ENCODE data around the gene RCOR3. TPM values are rescaled to one million over a fixed set of nuclear protein-coding genes. Genes with fewer than 3 reads are reported as not detected.

The RCOR3 gene
- total RNA-seq, 1 experiment from 2014 or later = 12.7 TPM

DNA sequence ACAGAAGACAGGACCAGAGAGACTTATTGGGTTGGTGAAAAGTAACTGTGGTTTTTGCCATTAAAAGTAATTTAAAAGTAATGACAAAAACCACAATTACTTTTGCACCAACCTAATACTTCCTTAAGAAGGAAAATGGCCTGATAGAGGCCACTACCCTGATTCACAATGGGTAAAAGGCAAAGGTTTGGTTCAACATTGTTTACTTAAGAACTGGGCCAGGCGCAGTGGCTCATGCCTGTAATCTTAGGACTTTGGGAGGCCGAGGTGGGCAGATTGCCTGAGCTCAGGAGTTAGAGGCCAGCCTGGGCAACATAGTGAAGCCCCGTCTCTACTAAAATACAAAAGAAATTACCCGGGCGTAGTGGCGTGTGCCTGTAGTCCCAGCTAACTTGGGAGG, 48.2 kb upstream of the RCOR3 start:
- no peak overlapping the region for H3K27ac ChIP-seq (ENCODE audit: low read length)
- ATAC-seq (no peak), DNase-seq (no peak)
- H3K4me2 ChIP-seq (ENCODE audit: low read length) = no peak overlapping the region
- BruUV-seq (replicated peaks) = no TSS peak
- ChIA-PET CTCF (no interaction called here), POLR2A (ENCODE audit: unreplicated experiment) (no interaction called here)
- H3K4me3 ChIP-seq (ENCODE audit: low read length) = no peak overlapping the region
- H3K79me2 ChIP-seq (ENCODE audit: low read length) = no peaks in the 10 kb centered on the region
- H3K9me3 ChIP-seq (ENCODE audit: low read length) = no peaks in the 10 kb centered on the region
- H3K4me1 ChIP-seq (ENCODE audit: insufficient read depth, low read length) = no peaks in the 10 kb centered on the region
- no peaks in the 10 kb centered on the region for H3K36me3 ChIP-seq (ENCODE audit: low read depth, low read length)
- H2AFZ ChIP-seq (ENCODE audit: low read length) = no peak overlapping the region
- no peaks in the 10 kb centered on the region for H4K20me1 ChIP-seq (ENCODE audit: low read length)
- TF ChIP-seq EZH2phosphoT487 (IDR thresholded peaks at IDR 0.05; ENCODE audit: borderline replicate concordance, low read length) (no peak), EZH2 (IDR thresholded peaks at IDR 0.05; ENCODE audit: low read length, unreplicated experiment) (no peak)
- TF ChIP-seq, protein P1, sequence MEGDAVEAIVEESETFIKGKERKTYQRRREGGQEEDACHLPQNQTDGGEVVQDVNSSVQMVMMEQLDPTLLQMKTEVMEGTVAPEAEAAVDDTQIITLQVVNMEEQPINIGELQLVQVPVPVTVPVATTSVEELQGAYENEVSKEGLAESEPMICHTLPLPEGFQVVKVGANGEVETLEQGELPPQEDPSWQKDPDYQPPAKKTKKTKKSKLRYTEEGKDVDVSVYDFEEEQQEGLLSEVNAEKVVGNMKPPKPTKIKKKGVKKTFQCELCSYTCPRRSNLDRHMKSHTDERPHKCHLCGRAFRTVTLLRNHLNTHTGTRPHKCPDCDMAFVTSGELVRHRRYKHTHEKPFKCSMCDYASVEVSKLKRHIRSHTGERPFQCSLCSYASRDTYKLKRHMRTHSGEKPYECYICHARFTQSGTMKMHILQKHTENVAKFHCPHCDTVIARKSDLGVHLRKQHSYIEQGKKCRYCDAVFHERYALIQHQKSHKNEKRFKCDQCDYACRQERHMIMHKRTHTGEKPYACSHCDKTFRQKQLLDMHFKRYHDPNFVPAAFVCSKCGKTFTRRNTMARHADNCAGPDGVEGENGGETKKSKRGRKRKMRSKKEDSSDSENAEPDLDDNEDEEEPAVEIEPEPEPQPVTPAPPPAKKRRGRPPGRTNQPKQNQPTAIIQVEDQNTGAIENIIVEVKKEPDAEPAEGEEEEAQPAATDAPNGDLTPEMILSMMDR (conservative IDR thresholded peaks at IDR 0.05; ENCODE audit: low read depth, low read length) = no peak
- H3K9me2 ChIP-seq (replicated peaks; ENCODE audit: low read length) = no peaks in the 10 kb centered on the region
- no peak overlapping the region for H3K9ac ChIP-seq (ENCODE audit: low read length)
- peaks cover 8% of the 10 kb centered on the region; the same call in 1 of the 2 replicates for H3K27me3 ChIP-seq (ENCODE audit: low read length)
- intact Hi-C loops (cut with micrococcal nuclease) = no loop called here
- no peaks in the 10 kb centered on the region for H3F3A ChIP-seq (ENCODE audit: low read length, unreplicated experiment)

DNA sequence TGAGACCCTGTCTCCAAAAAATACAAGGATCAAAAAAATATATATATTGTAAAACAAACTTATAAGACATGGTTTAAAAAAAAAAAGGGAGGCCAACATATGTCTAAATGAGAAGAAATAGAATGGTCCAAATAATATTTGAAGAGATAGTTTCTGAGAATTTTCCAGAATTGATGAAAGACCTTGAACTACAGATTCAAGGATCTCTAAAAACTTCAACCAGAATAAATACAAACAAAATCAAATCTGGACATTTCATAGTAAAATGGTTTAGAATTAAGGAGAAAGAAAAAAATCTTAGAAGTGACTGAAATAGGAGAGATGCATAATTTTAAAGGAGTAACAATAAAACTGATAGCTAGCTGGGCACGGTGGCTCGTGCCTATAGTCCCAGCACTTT, 45.5 kb upstream of the RCOR3 start:
- Histone ChIP-seq H3K36me3 (ENCODE audit: low read depth, low read length) (no peaks in the 10 kb centered on the region), H3K9ac (ENCODE audit: low read length) (no peak overlapping the region), H3K9me3 (ENCODE audit: low read length) (no peaks in the 10 kb centered on the region), H3F3A (ENCODE audit: low read length, unreplicated experiment) (no peaks in the 10 kb centered on the region), H3K79me2 (ENCODE audit: low read length) (no peaks in the 10 kb centered on the region), H2AFZ (ENCODE audit: low read length) (no peak overlapping the region), H3K27ac (ENCODE audit: low read length) (no peak overlapping the region), H3K27me3 (ENCODE audit: low read length) (peaks cover 15% of the 10 kb centered on the region; the same call in 1 of the 2 replicates), H3K4me2 (ENCODE audit: low read length) (no peak overlapping the region), H3K4me3 (ENCODE audit: low read length) (no peak overlapping the region), H3K9me2 (replicated peaks; ENCODE audit: low read length) (no peaks in the 10 kb centered on the region), H3K4me1 (ENCODE audit: insufficient read depth, low read length) (no peaks in the 10 kb centered on the region), H4K20me1 (ENCODE audit: low read length) (no peaks in the 10 kb centered on the region)
- CTCF ChIA-PET = no interaction called here
- no TSS peak for BruUV-seq (replicated peaks)
- ATAC-seq (no peak), DNase-seq (no peak)
- intact Hi-C loops (cut with micrococcal nuclease) = no loop called here
- POLR2A ChIA-PET (ENCODE audit: unreplicated experiment) = no interaction called here
- TF ChIP-seq EZH2 (IDR thresholded peaks at IDR 0.05; ENCODE audit: low read length, unreplicated experiment) (no peak), EZH2phosphoT487 (IDR thresholded peaks at IDR 0.05; ENCODE audit: borderline replicate concordance, low read length) (no peak)
- TF ChIP-seq, protein P1 (conservative IDR thresholded peaks at IDR 0.05; ENCODE audit: low read depth, low read length) = no peak

DNA sequence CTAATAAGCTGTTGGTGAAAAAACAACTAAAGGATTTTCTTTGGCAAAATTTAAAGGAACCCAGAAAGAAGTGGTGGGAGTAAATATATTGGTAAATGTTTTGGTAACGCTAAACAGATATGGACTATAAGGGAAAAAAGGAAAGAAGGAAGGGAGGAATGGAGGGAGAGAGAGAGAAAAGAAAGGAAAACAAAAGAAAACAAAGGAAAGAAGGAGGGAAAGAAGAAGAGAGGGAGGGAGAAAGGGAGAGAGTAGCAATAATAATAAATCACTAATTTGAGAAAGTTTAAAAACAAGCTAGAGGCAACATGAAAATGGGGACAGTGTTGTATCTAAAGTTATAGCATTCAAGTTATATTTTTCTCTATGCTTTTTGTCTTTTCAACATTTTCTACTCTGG, 43.6 kb upstream of the RCOR3 start:
- Histone ChIP-seq H3K4me2 (ENCODE audit: low read length) (no peak overlapping the region), H3K9me2 (replicated peaks; ENCODE audit: low read length) (no peaks in the 10 kb centered on the region), H3K9ac (ENCODE audit: low read length) (no peak overlapping the region), H3K36me3 (ENCODE audit: low read depth, low read length) (no peaks in the 10 kb centered on the region), H4K20me1 (ENCODE audit: low read length) (no peaks in the 10 kb centered on the region), H3K4me1 (ENCODE audit: insufficient read depth, low read length) (no peaks in the 10 kb centered on the region), H3F3A (ENCODE audit: low read length, unreplicated experiment) (no peaks in the 10 kb centered on the region), H3K27ac (ENCODE audit: low read length) (no peak overlapping the region), H3K27me3 (ENCODE audit: low read length) (peaks cover 15% of the 10 kb centered on the region; the same call in 1 of the 2 replicates), H3K9me3 (ENCODE audit: low read length) (no peaks in the 10 kb centered on the region), H3K79me2 (ENCODE audit: low read length) (no peaks in the 10 kb centered on the region), H3K4me3 (ENCODE audit: low read length) (no peak overlapping the region), H2AFZ (ENCODE audit: low read length) (no peak overlapping the region)
- ChIA-PET POLR2A (ENCODE audit: unreplicated experiment) (no interaction called here), CTCF (no interaction called here)
- TF ChIP-seq EZH2phosphoT487 (IDR thresholded peaks at IDR 0.05; ENCODE audit: borderline replicate concordance, low read length) (no peak), EZH2 (IDR thresholded peaks at IDR 0.05; ENCODE audit: low read length, unreplicated experiment) (no peak)
- TF ChIP-seq, protein P1 (conservative IDR thresholded peaks at IDR 0.05; ENCODE audit: low read depth, low read length) = no peak
- ATAC-seq (no peak), DNase-seq (no peak)
- no TSS peak for BruUV-seq (replicated peaks)
- intact Hi-C loops (cut with micrococcal nuclease) = no loop called here

Data from PC-3 (cell line).